Fibroblast of pulmonary artery (primary cell): ENCODE results near the gene NME1.
"Not testable (repeated sequence)": the region's sequence is repeated elsewhere in the genome, so short reads cannot be mapped to it uniquely, and the experiment has no call there.

Experiments used
- DNase-seq: peaks from one replicate; pipeline ENCODE4 v3.0.0-alpha.2; 2010; ENCODE audit warnings: low read depth
- H3K4me3 ChIP-seq: replicated peaks from 2 replicates; pipeline ENCODE4 v1.5.1; 2011; ENCODE audit warnings: low read depth, mild to moderate bottlenecking, control low read depth, low read length, moderate library complexity
- TF ChIP-seq, protein P1 (sequence below): IDR thresholded peaks from 2 replicates; pipeline ENCODE4 v1.5.1; 2011; ENCODE audit warnings: mild to moderate bottlenecking, control low read depth, low read length, inconsistent platforms; ENCODE audit errors: missing control alignments

NME1 gene

GRCh38 chr17:51165680-51166197 lies 12.4 kb downstream of the NME1 start:
- DNase-seq, result no peak
- TF ChIP-seq, protein P1, sequence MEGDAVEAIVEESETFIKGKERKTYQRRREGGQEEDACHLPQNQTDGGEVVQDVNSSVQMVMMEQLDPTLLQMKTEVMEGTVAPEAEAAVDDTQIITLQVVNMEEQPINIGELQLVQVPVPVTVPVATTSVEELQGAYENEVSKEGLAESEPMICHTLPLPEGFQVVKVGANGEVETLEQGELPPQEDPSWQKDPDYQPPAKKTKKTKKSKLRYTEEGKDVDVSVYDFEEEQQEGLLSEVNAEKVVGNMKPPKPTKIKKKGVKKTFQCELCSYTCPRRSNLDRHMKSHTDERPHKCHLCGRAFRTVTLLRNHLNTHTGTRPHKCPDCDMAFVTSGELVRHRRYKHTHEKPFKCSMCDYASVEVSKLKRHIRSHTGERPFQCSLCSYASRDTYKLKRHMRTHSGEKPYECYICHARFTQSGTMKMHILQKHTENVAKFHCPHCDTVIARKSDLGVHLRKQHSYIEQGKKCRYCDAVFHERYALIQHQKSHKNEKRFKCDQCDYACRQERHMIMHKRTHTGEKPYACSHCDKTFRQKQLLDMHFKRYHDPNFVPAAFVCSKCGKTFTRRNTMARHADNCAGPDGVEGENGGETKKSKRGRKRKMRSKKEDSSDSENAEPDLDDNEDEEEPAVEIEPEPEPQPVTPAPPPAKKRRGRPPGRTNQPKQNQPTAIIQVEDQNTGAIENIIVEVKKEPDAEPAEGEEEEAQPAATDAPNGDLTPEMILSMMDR, result no peak
- peak overlapping the region; percentile 86 for H3K4me3 ChIP-seq

DNA sequence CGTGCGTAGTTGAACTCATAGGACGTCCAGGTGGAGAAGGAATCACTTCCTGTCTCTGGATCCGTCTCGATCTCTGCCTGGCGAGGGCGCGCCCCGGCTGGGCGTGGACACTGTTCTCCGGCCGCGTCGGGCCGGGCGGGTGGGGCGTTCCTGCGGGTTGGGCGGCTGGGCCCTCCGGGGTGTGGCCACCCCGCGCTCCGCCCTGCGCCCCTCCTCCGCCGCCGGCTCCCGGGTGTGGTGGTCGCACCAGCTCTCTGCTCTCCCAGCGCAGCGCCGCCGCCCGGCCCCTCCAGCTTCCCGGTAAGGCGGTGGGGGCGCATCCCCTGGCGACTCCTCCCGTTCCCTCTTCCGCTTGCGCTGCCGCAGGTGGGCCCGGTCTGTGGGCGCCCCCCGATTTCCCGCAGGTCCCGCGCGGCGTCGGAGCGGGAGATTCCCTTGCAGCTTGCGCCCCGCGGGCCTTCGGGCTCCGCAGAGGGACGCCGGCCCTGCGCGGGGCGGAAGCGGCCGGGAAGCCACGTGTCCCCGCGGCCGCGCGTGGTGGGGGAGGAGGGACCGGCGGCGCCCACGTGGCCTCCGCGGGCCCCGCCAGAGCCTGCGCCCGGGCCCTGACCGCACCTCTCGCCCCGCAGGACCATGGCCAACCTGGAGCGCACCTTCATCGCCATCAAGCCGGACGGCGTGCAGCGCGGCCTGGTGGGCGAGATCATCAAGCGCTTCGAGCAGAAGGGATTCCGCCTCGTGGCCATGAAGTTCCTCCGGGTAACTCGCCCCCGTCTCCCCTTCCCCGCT lies 13.0 kb downstream of the NME1 start, which contains the start of gene NME2:
Gene NME2, plus strand, starts transcription at position 214 of the 789 bp plus-strand sequence. Its CDS starts 420 bp downstream, at position 634.
- H3K4me3 ChIP-seq, result peak within 1 kb of the TSS; percentile 86
- TF ChIP-seq, protein P1, result no peak
- peak; percentile 80 for DNase-seq

GRCh38 chr17:51166987-51167931 lies 13.9 kb downstream of the NME1 start:
- H3K4me3 ChIP-seq, result peak overlapping the region; percentile 86
- TF ChIP-seq, protein P1, result peak; percentile 66
- peak; percentile 41 for DNase-seq

DNA sequence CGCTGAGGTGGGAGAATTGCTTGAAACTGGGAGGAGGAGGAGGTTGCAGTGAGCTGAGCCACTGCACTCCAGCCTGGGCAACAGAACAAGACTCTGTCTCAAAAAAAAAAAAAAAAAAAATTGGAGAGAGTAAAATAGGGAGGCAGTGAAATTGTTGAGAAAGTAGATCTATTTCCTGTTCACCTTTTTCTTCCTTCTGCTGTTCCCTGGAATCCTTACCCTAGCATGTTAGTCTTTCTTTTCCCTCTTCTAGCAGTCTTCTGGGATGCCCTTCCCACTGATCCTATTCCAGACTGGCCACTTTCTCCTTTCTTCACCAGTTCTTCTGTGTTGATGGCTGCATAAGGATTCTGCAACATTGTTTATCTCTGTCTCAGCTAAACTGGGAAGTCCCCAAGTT lies 16.0 kb downstream of the NME1 start:
- no peak for DNase-seq
- no peak overlapping the region for H3K4me3 ChIP-seq
- TF ChIP-seq, protein P1, result no peak

- DNase-seq, result no peak
Measured at GRCh38 chr17:51170736-51171135, 17.4 kb downstream of the NME1 start.

GRCh38 chr17:51172030-51172429 lies 18.7 kb downstream of the NME1 start:
- DNase-seq, H3K4me3 ChIP-seq: not testable (repeated sequence)

More at GRCh38 chr17:51170736-51171135, 17.4 kb downstream of the NME1 start:
- TF ChIP-seq, protein P1, result no peak
- H3K4me3 ChIP-seq, result no peak overlapping the region

GRCh38 chr17:51180486-51180885 lies 27.1 kb downstream of the NME1 start:
- TF ChIP-seq, protein P1, result no peak
- no peak for DNase-seq
- no peak overlapping the region for H3K4me3 ChIP-seq
